Measurements from ENCODE around the gene SHFL. TPM values are rescaled to one million over a fixed set of nuclear protein-coding genes. Genes with fewer than 3 reads are reported as not detected.
A peak's percentile ranks its signal among the peaks of the same experiment; 100 is the strongest.

The SHFL gene
- polyA plus RNA-seq, 3 donors, result 12.6 to 106 (median 17.6) TPM

- Histone ChIP-seq H3K9me3 (replicated peaks in 1 of 2; ENCODE audit: control insufficient read depth in 1 of 2, insufficient read depth in 1 of 2, low read length in 2 of 2) (no peaks in the 10 kb centered on the region), H3K4me2 (replicated peaks; ENCODE audit: extremely low read depth, low read length, poor library complexity, severe bottlenecking) (no peak overlapping the region), H3K27ac (ENCODE audit: low read depth in 1 of 2, low read length in 2 of 2) (no peak overlapping the region), H3K79me2 (ENCODE audit: insufficient read depth, low read length) (peaks cover 33% of the 10 kb centered on the region), H3K27me3 (ENCODE audit: control insufficient read depth in 2 of 2, insufficient read depth in 2 of 2, low read length in 2 of 2) (no peaks in the 10 kb centered on the region), H3K4me3 (replicated peaks in 1 of 3; ENCODE audit: low read depth in 2 of 3, low read length in 3 of 3) (no peak overlapping the region), H4K20me1 (ENCODE audit: insufficient read depth, low read length) (peaks cover 22% of the 10 kb centered on the region), H2AFZ (ENCODE audit: insufficient read depth, low read depth, low read length, poor library complexity, severe bottlenecking) (no peak overlapping the region), H3K9ac (ENCODE audit: insufficient read depth, low read length, poor library complexity, severe bottlenecking) (no peak overlapping the region), H3K4me1 (ENCODE audit: control insufficient read depth in 1 of 2, insufficient read depth in 2 of 2, low read length in 2 of 2) (peaks cover 56 to 69% of the 10 kb centered on the region in 2 donors), H3K36me3 (replicated peaks in 1 of 2; ENCODE audit: control insufficient read depth in 1 of 2, insufficient read depth in 2 of 2, low read length in 2 of 2) (peaks cover 37 to 47% of the 10 kb centered on the region in 2 donors)
- intact Hi-C loops (cut with micrococcal nuclease), result loop anchor here in 1 of 2 donors (10.0 kb wide), 1 partner anchor 85 kb away; the partner anchor contains the start of gene DNMT1
- no peak for DNase-seq
- Mint-ChIP-seq H3K27ac (peak overlapping the region in 2 of 7 donors; percentile 33 to 41), H3K9me3 (no peaks in the 10 kb centered on the region), H3K4me1 (peaks cover 57% of the 10 kb centered on the region), H3K27me3 (ENCODE audit: low read depth in 3 of 3) (peaks cover 1 to 3% (median 2%) of the 10 kb centered on the region in 3 donors), H3K4me3 (no peak overlapping the region), H3K36me3 (peaks cover 37 to 52% of the 10 kb centered on the region in 2 donors)
- no peak for TF ChIP-seq CTCF (IDR thresholded peaks at IDR 0.05)
- 98% methylated on average over 14 of the region's 14 CpGs for WGBS (ENCODE audit: insufficient coverage)
Measured at GRCh38 chr19:10109528-10109927, 23.4 kb downstream of the SHFL start.

- H3K4me2 ChIP-seq (replicated peaks; ENCODE audit: extremely low read depth, low read length, poor library complexity, severe bottlenecking), result peak overlapping the region; percentile 20
- Mint-ChIP-seq H3K27ac (peak overlapping the region in 6 of 7 donors; percentile 72 to 93 (median 84)), H3K9me3 (no peaks in the 10 kb centered on the region), H3K4me3 (peak overlapping the region in 1 of 2 donors; percentile 30), H3K4me1 (peaks cover 49% of the 10 kb centered on the region), H3K27me3 (ENCODE audit: low read depth in 3 of 3) (peaks cover 0 to 1% (median under 1%) of the 10 kb centered on the region in 3 donors), H3K36me3 (peaks cover 45 to 60% of the 10 kb centered on the region in 2 donors)
- intact Hi-C loops (cut with micrococcal nuclease), result no loop called here
- DNase-seq, result peak in 1 of 3 donors; percentile 5
- 84% methylated on average over 44 of the region's 44 CpGs for WGBS (ENCODE audit: insufficient coverage)
- H4K20me1 ChIP-seq (ENCODE audit: insufficient read depth, low read length), result peaks cover 29% of the 10 kb centered on the region
- peaks cover 33% of the 10 kb centered on the region for H3K79me2 ChIP-seq (ENCODE audit: insufficient read depth, low read length)
- no peak overlapping the region for H3K4me3 ChIP-seq (replicated peaks in 1 of 3; ENCODE audit: low read depth in 2 of 3, low read length in 3 of 3)
- TF ChIP-seq CTCF (IDR thresholded peaks at IDR 0.05), result no peak
- no peaks in the 10 kb centered on the region for H3K27me3 ChIP-seq (ENCODE audit: control insufficient read depth in 2 of 2, insufficient read depth in 2 of 2, low read length in 2 of 2)
- peaks cover 43 to 55% of the 10 kb centered on the region in 2 donors for H3K36me3 ChIP-seq (replicated peaks in 1 of 2; ENCODE audit: control insufficient read depth in 1 of 2, insufficient read depth in 2 of 2, low read length in 2 of 2)
- H3K27ac ChIP-seq (ENCODE audit: low read depth in 1 of 2, low read length in 2 of 2), result no peak overlapping the region
- peaks cover 49 to 61% of the 10 kb centered on the region in 2 donors for H3K4me1 ChIP-seq (ENCODE audit: control insufficient read depth in 1 of 2, insufficient read depth in 2 of 2, low read length in 2 of 2)
- no peaks in the 10 kb centered on the region for H3K9me3 ChIP-seq (replicated peaks in 1 of 2; ENCODE audit: control insufficient read depth in 1 of 2, insufficient read depth in 1 of 2, low read length in 2 of 2)
- no peak overlapping the region for H2AFZ ChIP-seq (ENCODE audit: insufficient read depth, low read depth, low read length, poor library complexity, severe bottlenecking)
- no peak overlapping the region for H3K9ac ChIP-seq (ENCODE audit: insufficient read depth, low read length, poor library complexity, severe bottlenecking)
Measured at GRCh38 chr19:10110076-10110971, 24.2 kb downstream of the SHFL start.
